OCI-LY1 (cell line): ENCODE results near the gene FYB1.

Experiments used
- H2AFZ ChIP-seq: fragments of 200-600 bp; sonication (generic), shearing (Covaris generic); 2 replicates; pipeline ENCODE4 v1.6.0; 2014; ENCODE audit warnings: antibody characterized with exemption, mild to moderate bottlenecking, low read length
- H3F3A ChIP-seq: fragments of 200-600 bp; sonication (generic), shearing (Covaris generic); 2 replicates; pipeline ENCODE4 v1.6.0; 2014; ENCODE audit warnings: mild to moderate bottlenecking, antibody characterized with exemption, low read length, moderate library complexity; ENCODE audit not compliant: insufficient read depth
- H3K27ac ChIP-seq: fragments of 200-600 bp; sonication (generic); 2 replicates; pipeline ENCODE4 v1.5.1; 2014; ENCODE audit warnings: low read length, mixed run types, mild to moderate bottlenecking, low read depth; ENCODE audit not compliant: poor library complexity, severe bottlenecking
- H3K27me3 ChIP-seq: fragments of 200-600 bp; sonication (generic); 2 replicates; pipeline ENCODE4 v1.6.0; 2014; ENCODE audit warnings: antibody characterized with exemption, mild to moderate bottlenecking, low read length, moderate library complexity; ENCODE audit not compliant: insufficient read depth
- H3K36me3 ChIP-seq: fragments of 200-600 bp; sonication (generic); 2 replicates; pipeline ENCODE4 v1.6.1; 2014; ENCODE audit warnings: mild to moderate bottlenecking, antibody characterized with exemption, low read length, moderate library complexity, mixed read lengths; ENCODE audit not compliant: insufficient read depth
- H3K4me1 ChIP-seq: fragments of 200-600 bp; sonication (generic); 2 replicates; pipeline ENCODE4 v1.5.1; 2014; ENCODE audit warnings: mild to moderate bottlenecking, low read length, moderate library complexity; ENCODE audit not compliant: insufficient read depth, severe bottlenecking
- H3K4me2 ChIP-seq: fragments of 200-600 bp; sonication (generic), shearing (Covaris generic); 2 replicates; pipeline ENCODE4 v1.6.1; 2014; ENCODE audit warnings: low read length
- H3K4me3 ChIP-seq: fragments of 200-600 bp; sonication (generic); 2 replicates; pipeline ENCODE4 v1.5.1; 2014; ENCODE audit warnings: low read length, low read depth, mild to moderate bottlenecking, mixed read lengths; ENCODE audit not compliant: poor library complexity, severe bottlenecking
- H3K79me2 ChIP-seq: fragments of 200-600 bp; shearing (Covaris generic); 2 replicates; pipeline ENCODE4 v1.6.1; 2016; ENCODE audit warnings: mixed run types, low read length, mixed read lengths; ENCODE audit not compliant: insufficient read depth
- H3K9ac ChIP-seq: fragments of 200-600 bp; sonication (generic), shearing (Covaris generic); 2 replicates; pipeline ENCODE4 v1.6.1; 2014; ENCODE audit warnings: mild to moderate bottlenecking, low read length, mixed read lengths
- H3K9me2 ChIP-seq: fragments of 200-600 bp; sonication (generic), shearing (Covaris generic); 2 replicates; pipeline ENCODE4 v1.6.1; 2014; ENCODE audit warnings: low read depth, mild to moderate bottlenecking, low read length, mixed read lengths
- H3K9me3 ChIP-seq: fragments of 200-600 bp; shearing (Covaris generic); 2 replicates; pipeline ENCODE4 v1.6.1; 2014; ENCODE audit warnings: low read length, mixed read lengths
- H4K20me1 ChIP-seq: fragments of 200-600 bp; sonication (generic), shearing (Covaris generic); 2 replicates; pipeline ENCODE4 v1.6.0; 2016; ENCODE audit warnings: mild to moderate bottlenecking, low read length; ENCODE audit not compliant: insufficient read depth
- EZH2 ChIP-seq: fragments of 200-600 bp; sonication (generic), shearing (Covaris generic); IDR thresholded peaks from 2 replicates; pipeline ENCODE4 v1.8.0; 2017; ENCODE audit warnings: borderline replicate concordance, mixed run types, mild to moderate bottlenecking, antibody characterized with exemption, low read length, moderate library complexity, mixed read lengths
- TF ChIP-seq, protein P1 (sequence below): fragments of 200-600 bp; sonication (generic), shearing (Covaris generic); IDR thresholded peaks from 2 replicates; pipeline ENCODE4 v1.5.1; 2017; ENCODE audit warnings: mild to moderate bottlenecking, antibody characterized with exemption, low read length, moderate library complexity, mixed read lengths

FYB1 gene

DNA sequence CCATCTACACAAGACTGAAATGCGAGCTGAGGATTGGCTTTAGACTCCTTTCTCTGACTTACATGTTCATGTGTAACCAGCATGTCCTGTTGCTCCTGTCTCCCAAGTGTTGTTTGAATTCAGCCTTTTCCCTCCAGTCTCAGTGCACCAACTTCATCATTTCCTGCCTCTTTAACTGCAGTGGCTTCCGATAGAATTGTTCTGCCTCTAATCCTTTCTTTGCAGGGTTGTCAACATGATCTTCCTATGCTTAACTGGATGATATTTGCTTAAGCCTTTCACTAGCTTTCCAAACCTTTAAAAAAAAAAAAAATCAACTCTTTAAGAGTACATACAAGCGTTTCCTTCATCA is 6.7 kb upstream of the FYB1 start:
- H3K4me2 ChIP-seq, result no peak overlapping the region
- H3K27me3 ChIP-seq, result no peaks in the 10 kb centered on the region
- H3K79me2 ChIP-seq, result no peaks in the 10 kb centered on the region
- H4K20me1 ChIP-seq, result no peaks in the 10 kb centered on the region
- no peak overlapping the region for H2AFZ ChIP-seq
- no peak overlapping the region for H3K9ac ChIP-seq
- H3K9me2 ChIP-seq, result no peaks in the 10 kb centered on the region
- H3K36me3 ChIP-seq, result no peaks in the 10 kb centered on the region
- H3K4me3 ChIP-seq, result no peak overlapping the region
- TF ChIP-seq EZH2, result no peak
- TF ChIP-seq, protein P1, sequence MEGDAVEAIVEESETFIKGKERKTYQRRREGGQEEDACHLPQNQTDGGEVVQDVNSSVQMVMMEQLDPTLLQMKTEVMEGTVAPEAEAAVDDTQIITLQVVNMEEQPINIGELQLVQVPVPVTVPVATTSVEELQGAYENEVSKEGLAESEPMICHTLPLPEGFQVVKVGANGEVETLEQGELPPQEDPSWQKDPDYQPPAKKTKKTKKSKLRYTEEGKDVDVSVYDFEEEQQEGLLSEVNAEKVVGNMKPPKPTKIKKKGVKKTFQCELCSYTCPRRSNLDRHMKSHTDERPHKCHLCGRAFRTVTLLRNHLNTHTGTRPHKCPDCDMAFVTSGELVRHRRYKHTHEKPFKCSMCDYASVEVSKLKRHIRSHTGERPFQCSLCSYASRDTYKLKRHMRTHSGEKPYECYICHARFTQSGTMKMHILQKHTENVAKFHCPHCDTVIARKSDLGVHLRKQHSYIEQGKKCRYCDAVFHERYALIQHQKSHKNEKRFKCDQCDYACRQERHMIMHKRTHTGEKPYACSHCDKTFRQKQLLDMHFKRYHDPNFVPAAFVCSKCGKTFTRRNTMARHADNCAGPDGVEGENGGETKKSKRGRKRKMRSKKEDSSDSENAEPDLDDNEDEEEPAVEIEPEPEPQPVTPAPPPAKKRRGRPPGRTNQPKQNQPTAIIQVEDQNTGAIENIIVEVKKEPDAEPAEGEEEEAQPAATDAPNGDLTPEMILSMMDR, result no peak
- no peaks in the 10 kb centered on the region for H3K4me1 ChIP-seq
- no peaks in the 10 kb centered on the region for H3K9me3 ChIP-seq
- H3F3A ChIP-seq, result no peaks in the 10 kb centered on the region
- no peak overlapping the region for H3K27ac ChIP-seq

DNA sequence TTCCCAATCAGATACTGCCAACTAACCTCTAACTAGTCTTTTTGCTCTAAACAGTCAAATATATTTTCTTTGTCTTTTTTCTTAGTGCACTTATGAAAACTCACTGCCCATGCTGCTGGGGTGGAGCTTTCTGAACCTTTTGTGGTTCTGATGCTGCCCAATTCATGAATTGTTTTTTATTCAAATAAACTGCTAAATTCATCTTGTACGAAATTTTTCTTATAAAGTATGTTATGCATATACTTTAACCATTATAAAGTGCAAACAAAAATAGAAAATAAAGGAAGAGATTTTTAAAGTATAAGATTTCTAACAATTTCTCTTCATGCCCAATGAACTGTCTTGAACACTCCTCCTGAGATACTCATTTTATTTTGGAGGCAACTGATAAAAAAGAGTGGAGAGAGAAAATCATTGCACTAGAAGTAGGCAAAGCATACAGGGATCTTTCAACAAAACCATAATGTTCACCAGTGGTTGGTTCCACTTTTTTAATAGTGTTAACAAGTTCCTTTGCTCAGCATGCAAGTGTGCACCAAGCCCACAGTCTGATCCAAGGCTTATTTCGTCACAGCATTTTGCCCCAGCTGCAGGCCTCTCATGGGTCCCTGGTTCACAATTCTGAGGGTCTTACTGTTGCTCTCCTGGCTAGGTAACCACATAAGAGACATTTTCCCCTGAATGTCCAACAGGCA is 6.2 kb upstream of the FYB1 start:
- no peaks in the 10 kb centered on the region for H3K4me1 ChIP-seq
- no peak overlapping the region for H3K4me3 ChIP-seq
- H3K9ac ChIP-seq, result no peak overlapping the region
- H3F3A ChIP-seq, result no peaks in the 10 kb centered on the region
- no peaks in the 10 kb centered on the region for H3K9me3 ChIP-seq
- H3K36me3 ChIP-seq, result no peaks in the 10 kb centered on the region
- H3K4me2 ChIP-seq, result no peak overlapping the region
- no peaks in the 10 kb centered on the region for H3K27me3 ChIP-seq
- H4K20me1 ChIP-seq, result no peaks in the 10 kb centered on the region
- no peak overlapping the region for H2AFZ ChIP-seq
- no peaks in the 10 kb centered on the region for H3K9me2 ChIP-seq
- TF ChIP-seq, protein P1, result no peak
- TF ChIP-seq EZH2, result no peak
- no peaks in the 10 kb centered on the region for H3K79me2 ChIP-seq
- H3K27ac ChIP-seq, result no peak overlapping the region

DNA sequence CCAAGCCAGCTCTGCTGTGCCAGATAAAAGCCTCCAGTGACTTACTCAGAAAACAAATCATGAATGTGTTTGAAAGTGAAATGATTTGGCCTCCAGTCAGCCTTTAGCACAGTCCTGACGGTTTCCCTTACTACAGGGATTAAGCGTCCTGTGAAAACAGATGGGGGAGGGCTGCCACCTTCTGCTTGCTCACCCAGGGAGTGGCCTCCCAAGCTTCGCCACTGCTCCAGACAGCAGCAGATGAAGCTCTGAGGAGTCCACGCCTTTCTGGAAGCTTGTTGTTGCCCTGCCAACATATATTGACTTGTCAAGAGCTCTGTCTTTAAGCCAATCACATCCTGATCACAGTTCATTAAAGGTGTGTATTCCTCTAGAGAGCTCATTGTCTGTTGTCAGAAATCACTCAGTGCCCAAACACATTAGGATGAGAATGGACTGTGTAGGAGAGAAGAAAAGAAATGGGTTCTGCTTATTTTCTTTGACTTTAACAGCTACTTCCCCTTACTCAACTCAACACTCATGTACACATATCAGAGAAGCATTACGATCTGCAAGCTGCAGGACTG is 4.9 kb upstream of the FYB1 start:
- Histone ChIP-seq H3K9me2 (no peaks in the 10 kb centered on the region), H3K79me2 (no peaks in the 10 kb centered on the region), H3K27ac (no peak overlapping the region), H4K20me1 (no peaks in the 10 kb centered on the region), H3K27me3 (no peaks in the 10 kb centered on the region), H3K4me1 (no peaks in the 10 kb centered on the region), H3K36me3 (no peaks in the 10 kb centered on the region), H3K9ac (no peak overlapping the region), H3K4me3 (no peak overlapping the region), H3F3A (no peaks in the 10 kb centered on the region), H2AFZ (no peak overlapping the region), H3K9me3 (no peaks in the 10 kb centered on the region), H3K4me2 (no peak overlapping the region)
- no peak for TF ChIP-seq EZH2
- TF ChIP-seq, protein P1, result no peak
